GM18873 (cell line): ENCODE measurements around the gene AP5S1.
"Not testable (repeated sequence)": the region's sequence is repeated elsewhere in the genome, so short reads cannot be mapped to it uniquely, and the experiment has no call there.

ENCODE experiments used
- ATAC-seq: cut with Tn5 transposase; IDR thresholded peaks from one replicate; pipeline ENCODE4 v1.9.1; 2021; ENCODE audit warnings: mild to moderate bottlenecking, moderate library complexity, moderate number of reproducible peaks; ENCODE audit not compliant: unreplicated experiment, low FRiP score

The AP5S1 gene

DNA sequence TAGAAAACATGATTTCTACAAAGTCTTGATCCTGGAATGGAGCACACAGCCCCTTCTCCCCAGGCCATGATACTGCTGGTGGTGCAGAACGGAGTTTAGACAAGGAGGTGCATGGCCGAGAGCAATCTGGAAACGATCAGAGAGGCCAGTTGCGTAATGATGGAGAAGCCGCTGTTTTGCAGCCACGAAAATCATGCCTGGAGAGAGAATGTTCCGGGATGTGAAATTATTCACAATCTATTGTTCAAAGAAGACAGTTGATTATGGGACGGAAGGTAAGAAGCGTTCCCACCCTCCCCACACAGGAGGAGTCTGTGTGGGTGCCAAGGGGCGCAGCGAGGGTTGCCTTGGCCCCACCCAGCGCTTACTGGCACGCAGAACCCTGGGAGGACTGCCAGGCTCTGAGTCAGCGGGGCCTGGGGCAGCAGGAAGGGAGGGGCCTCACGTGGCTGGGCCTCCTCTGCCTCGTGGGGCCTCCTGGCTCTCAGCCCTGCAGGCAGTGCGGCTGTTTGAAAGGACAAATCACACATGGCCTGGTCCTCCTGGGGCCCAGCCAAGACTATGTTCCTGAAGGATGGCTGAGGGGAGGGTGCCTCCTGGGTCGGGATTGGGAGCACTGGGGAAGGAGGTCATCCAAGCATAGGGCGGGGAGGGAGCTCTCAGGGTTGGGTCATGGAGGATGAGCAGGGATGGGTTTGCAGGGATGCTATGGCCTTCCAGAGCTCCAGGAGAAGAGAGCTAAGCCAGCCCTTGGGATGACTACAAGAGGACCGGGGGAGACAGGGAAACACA lies 8.7 kb upstream of the AP5S1 start:
- ATAC-seq: no peak

DNA sequence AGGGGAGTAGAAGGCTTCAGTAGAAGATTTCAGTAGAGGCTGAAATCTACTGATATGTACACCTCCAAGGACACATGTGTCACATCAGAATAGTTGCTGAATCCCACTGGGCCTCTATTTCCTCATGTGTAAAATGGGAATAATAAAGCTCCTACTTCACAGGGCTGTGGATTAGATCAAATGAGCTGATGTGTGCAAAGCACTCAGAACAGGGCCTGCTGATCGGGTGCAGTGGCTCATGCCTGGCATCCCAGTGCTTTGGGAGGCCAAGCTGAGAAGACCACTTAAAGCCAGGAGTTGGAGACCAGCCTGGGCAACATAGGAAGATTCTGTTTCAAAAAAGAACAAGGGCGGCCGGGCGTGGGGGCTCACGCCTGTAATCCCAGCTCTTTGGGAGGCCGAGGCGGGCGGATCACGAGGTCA lies 8.1 kb upstream of the AP5S1 start:
- no peak for ATAC-seq

- ATAC-seq: no peak
Measured at GRCh38 chr20:3812975-3813847, 7.1 kb upstream of the AP5S1 start.

DNA sequence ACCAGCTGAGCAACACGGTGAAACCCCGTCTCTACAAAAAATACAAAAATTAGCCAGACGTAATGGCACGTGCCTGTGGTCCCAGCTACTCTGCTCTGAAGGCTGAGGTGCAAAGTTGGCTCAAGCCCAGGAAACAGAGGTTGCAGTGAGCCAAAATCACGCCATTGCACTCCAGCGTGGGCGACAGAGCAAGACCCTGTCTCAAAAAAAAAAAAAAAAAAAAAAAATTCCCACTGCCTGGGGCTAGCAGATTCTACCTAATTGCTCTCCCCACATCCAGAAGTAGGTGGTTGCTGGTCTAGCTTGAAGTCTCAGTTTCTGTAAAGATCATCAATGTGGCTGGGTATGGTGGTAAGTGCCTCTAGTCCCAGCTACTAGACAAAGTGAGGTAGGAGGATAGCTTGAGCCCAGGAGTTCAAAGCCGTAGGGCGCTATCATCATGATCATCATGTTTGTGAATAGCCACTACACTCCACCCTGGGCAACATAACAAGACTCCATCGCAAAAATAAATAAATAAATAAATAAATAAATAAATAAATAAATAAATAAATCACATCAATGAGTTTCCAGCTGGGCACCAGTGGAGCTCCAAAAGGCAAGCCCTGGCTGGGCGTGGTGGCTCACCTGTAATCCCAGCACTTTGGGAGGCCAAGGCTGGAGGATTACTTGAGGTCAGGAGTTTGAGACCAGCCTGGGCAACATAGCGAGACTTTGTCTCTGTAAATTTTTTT lies 6.3 kb upstream of the AP5S1 start:
- ATAC-seq: no peak

GRCh38 chr20:3814928-3815495 lies 5.3 kb upstream of the AP5S1 start:
- ATAC-seq: no peak

DNA sequence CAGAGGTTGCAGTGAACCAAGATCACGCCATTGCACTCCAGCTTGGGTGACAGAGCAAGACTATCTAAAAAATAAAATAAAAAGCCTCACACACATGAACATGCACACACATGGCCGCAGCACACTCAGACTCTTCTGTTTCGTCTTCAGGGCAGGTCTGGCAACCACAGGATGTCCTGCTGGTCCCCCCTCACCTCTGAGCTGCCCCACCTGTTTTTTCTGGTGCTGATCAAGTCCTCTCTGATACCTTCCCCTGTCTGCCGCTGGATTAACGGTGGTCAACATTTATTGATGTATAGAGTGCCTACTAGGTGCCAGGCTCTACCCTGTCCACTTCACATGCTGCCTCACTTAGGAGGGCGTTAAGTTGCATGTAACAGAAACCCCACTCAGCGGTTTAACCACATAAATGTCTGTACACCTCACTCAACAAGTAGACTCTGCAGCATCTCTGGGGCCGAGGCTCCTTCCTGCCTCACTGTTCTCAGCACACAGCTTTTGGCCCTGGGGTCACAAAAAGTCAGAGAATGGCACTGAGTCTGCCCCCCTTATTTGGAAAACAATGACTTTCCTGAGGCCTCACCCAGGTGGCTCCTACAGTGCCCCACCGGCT lies 4.5 kb upstream of the AP5S1 start:
- no peak for ATAC-seq

- ATAC-seq: no peak
Measured at GRCh38 chr20:3818155-3819151, 1.9 kb upstream of the AP5S1 start.

GRCh38 chr20:3819411-3820047 lies 818 bp upstream of the AP5S1 start:
- no peak for ATAC-seq

DNA sequence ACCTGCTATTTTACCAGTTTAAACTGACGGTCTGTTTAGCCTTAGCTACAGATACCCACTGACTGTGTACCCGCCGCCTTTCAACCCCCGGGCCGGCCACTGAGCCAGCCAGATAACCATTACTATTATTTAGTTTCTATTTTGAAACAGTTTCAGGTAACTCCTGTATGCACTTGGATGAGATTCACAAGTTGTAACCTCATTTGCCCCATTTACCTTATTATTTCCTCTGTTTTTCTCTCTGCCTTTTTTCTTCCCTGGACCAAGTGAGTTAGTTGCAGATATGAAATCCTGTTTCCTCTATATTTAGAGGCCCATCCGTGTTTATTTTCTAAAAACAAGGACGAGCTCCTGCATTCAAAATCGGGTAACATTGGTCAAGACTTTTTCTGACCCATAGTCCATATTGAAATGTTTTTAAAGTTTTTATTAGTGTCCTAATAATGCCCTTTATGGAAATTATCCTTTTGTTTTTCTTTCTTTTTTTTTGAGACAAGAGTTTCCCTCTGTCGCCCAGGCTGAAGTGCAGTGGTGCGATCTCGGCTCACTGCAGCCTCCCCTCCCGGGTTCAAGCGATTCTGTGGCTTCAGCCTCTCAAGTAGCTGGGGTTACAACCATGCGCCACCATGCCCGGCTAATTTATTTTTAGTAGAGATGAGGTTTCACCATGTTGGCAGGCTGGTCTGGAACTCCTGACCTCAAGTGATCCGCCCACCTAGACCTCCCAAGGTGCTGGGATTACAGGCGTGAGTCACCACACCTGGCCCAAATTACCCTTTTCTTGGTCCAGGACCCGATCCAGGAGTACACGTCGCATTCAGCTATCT lies 767 bp downstream of the AP5S1 start:
- peak; percentile 4 for ATAC-seq

DNA sequence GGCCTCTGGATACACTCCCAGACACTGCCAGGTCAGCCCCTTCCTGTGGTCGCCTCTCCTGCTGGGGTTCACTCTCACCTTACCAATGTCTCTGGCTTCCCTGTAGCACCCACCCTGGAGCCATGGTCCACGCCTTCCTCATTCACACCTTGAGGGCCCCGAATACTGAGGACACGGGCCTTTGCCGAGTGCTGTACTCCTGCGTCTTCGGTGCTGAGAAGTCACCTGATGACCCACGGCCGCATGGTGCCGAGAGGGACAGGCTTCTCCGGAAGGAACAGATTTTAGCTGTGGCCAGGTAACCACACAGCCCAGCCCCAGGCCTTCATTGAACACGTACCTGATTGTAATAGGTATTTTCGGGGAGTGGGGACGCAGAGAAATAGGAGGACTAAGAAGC lies 1.6 kb downstream of the AP5S1 start:
- no peak for ATAC-seq

DNA sequence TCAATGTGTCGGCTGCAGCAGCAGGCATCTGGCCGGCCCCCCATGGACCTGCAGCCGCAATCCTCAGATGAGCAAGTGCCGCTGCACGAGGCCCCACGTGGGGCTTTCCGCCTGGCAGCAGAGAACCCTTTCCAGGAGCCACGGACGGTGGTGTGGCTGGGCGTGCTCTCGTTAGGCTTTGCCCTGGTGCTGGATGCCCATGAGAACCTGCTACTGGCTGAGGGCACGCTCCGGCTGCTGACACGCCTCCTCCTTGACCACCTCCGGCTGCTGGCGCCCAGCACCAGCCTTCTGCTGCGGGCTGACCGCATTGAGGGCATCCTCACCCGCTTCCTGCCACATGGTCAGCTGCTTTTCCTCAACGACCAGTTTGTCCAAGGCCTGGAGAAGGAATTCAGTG lies 3.5 kb downstream of the AP5S1 start:
- no peak for ATAC-seq

DNA sequence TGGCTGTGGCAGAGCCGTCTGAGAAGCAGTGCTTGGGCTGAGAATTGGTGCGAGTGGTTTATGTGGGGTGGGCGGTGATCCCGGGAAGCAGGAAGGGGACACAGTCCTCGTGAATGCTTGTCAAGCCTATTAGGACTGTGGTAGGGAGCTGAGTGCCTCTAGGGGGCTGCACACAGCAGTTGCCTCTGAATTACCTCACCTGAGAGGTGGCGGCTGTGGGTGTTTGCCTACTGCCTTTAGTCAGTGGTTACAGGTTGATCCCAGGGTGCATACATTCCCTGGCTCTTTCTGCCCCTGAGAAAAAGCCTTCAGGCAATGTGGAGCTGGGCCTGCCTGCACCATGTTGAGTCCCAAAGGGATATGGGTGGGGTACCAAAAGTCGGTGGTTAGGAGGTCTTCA lies 5.2 kb downstream of the AP5S1 start:
- ATAC-seq: no peak

- ATAC-seq: no peak
Measured at GRCh38 chr20:3826420-3826819, 6.1 kb downstream of the AP5S1 start.

DNA sequence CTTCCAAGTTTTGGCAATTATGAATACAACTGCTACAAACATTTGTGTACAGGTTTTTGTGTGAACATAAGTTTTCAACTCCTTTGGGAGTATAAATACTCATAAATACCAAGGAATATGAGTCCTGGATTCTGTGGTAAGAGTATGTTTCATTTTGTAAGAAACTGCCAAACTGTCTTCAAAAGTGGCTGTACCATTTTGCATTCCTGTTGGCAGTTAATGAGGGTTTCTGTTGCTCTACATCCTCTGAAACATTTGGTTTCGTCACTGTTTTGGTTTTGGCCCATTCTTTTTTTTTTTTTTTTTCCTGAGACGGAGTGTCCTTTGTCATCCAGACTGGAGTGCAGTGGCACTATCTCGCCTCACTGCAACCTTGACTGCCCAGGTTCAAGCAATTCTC lies 8.5 kb downstream of the AP5S1 start:
- ATAC-seq: no peak

GRCh38 chr20:3829891-3830290 lies 9.5 kb downstream of the AP5S1 start:
- ATAC-seq: not testable (repeated sequence)

DNA sequence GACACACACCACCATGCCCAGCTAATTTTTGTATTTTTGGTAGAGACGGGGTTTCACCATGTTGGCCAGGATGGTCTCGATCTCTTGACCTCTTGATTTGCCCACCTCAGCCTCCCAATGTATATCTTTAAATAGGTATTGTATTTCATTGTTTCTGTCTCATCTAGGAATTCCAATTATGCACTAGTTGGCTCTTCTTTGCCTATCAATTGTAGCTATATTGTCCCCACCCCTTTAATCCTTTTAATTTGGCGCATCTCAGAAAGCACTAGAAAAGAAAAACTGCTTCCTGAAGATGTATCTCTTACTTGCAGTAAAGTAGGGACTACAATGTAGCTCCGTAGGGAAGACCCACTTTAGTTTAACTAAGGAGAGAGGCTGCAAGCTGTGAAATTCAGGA lies 15.8 kb downstream of the AP5S1 start:
- ATAC-seq: no peak

DNA sequence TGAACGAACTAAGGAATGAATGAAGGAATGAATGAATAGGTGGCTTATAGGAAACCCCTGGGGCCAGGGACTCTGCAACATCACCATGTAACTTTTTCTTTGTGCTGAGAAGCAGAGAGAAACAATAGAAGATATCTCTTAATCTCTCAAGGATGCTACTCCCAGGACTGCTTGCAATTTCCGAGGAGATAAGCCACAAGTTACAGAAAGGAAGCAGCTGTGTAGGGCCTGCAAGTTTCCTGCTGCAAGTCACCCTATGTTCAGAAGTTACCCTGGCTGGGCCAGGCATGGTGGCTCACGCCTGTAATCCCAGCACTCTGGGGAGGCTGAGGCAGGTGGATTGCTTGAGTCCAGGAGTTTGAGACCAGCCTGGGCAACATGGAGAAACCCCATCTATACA lies 19.0 kb downstream of the AP5S1 start:
- ATAC-seq: no peak

GRCh38 chr20:3840201-3840600 lies 19.9 kb downstream of the AP5S1 start:
- not testable (repeated sequence) for ATAC-seq
